Non-pigmented ciliary epithelial cell (primary cell): ENCODE data around the gene ZNF746.

Source experiments
- DNase-seq: peaks from one replicate; pipeline ENCODE4 v3.0.0-alpha.2; 2010; ENCODE audit warnings: low read depth

Gene ZNF746

DNA sequence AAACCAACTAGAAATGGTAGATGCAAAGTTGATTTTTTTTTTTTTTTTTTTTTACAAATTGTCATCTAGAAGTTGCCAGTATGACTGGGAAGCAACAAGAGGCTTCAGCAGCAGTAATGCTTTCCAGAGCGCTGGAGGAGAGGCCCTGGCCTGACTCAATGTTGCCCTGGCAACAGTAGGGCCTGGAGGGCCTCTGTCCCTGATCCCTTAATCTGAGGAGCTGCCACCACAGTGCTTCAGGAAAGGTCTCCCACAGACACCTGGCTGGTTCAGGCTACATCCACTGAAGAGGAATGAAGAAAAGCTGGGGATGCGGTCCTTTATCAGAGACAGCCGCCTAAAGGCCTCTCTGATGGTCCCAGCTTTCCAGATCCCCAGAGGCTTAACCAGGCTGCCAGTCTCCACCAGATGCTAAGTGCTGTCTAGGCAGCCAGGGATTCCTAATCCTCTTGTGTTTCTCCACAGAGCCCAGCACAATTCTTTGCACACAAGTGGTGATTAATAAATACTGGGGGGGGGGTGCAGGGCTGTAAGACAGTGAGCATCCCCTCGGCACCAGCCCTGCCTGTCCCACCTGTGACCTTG lies 70.4 kb downstream of the ZNF746 start:
- no peak for DNase-seq

GRCh38 chr7:149423449-149424110 lies 74.0 kb downstream of the ZNF746 start:
- no peak for DNase-seq

DNA sequence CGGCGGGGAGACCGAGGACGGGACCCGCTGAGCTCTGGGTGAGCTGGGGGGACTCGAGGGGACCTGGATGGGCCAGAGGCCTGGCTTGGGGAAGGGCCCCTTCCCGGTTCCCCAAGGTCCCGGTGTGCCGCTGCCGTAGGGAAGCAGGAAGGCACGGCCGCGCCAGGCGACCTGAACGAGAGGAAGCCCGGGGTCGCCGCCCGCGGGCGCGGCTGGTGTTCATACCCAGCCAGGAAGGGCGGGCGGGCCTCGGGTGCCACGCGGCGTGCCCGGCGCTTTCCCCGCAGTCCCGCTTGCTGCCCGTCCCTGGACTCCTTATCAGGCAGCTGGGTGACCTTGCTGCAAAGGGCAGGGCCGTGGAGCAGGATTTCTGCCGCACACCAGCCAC lies 74.7 kb downstream of the ZNF746 start:
- no peak for DNase-seq
